GM12878 (cell line): Measurements from ENCODE around the gene TROAP.

Source experiments
- ATF2 ChIP-seq: IDR thresholded peaks from 2 replicates; pipeline ENCODE4 v1.6.1; 2012; ENCODE audit warnings: low read length, inconsistent platforms
- CREM ChIP-seq: IDR thresholded peaks from 2 replicates; pipeline ENCODE4 v1.6.1; 2014; ENCODE audit warnings: antibody characterized with exemption, low read depth
- CTCF ChIP-seq, 3 experiments: IDR thresholded peaks in 2 of 3; conservative IDR thresholded peaks in 1 of 3; 2 replicates each; pipeline ENCODE4 v1.5.1; 2011; ENCODE audit warnings: low read depth in 3 of 3, low read length in 3 of 3, mild to moderate bottlenecking in 3 of 3, control low read depth in 2 of 3, moderate library complexity in 2 of 3, inconsistent platforms in 1 of 3, mixed read lengths in 1 of 3; ENCODE audit not compliant: control insufficient read depth in 2 of 3, insufficient read depth in 1 of 3; ENCODE audit errors: extremely low read depth in 1 of 3
- ESRRA ChIP-seq: IDR thresholded peaks from 2 replicates; pipeline ENCODE4 v1.6.1; 2012; ENCODE audit warnings: mild to moderate bottlenecking, low read length, improper control_type of control experiment
- MYC ChIP-seq: IDR thresholded peaks from 2 replicates; pipeline ENCODE4 v1.6.1; 2011; ENCODE audit warnings: mild to moderate bottlenecking, low read length, moderate library complexity, inconsistent platforms; ENCODE audit not compliant: insufficient read depth, insufficient replicate concordance, insufficient read length, severe bottlenecking
- POLR2AphosphoS5 ChIP-seq: IDR thresholded peaks from 2 replicates; pipeline ENCODE4 v1.6.1; 2011; ENCODE audit warnings: mild to moderate bottlenecking, low read length, inconsistent platforms
- REST ChIP-seq: IDR thresholded peaks from 2 replicates; pipeline ENCODE4 v1.6.1; 2012; ENCODE audit warnings: mild to moderate bottlenecking, low read depth, low read length
- ZBTB11 ChIP-seq: fragments of 450-650 bp; formaldehyde crosslinking; IDR thresholded peaks from 2 replicates; pipeline ENCODE4 v1.5.0; 2022; ENCODE audit warnings: mild to moderate bottlenecking, missing genetic modification characterization
- ZZZ3 ChIP-seq: IDR thresholded peaks from 2 replicates; pipeline ENCODE4 v1.6.1; 2011; ENCODE audit warnings: low read depth; ENCODE audit not compliant: control insufficient read depth, insufficient read length

- TF ChIP-seq ATF2 (no peak), POLR2AphosphoS5 (no peak), ZBTB11 (CRISPR knock-in tag) (no peak), ZZZ3 (no peak), CREM (no peak), CTCF (IDR thresholded peaks at IDR 0.05 in 2 of 3, conservative IDR thresholded peaks at IDR 0.05 in 1 of 3; ENCODE audit: control insufficient read depth in 2 of 3, extremely low read depth in 1 of 3, insufficient read depth in 1 of 3, low read depth in 3 of 3, low read length in 3 of 3) (no peak), ESRRA (no peak), MYC (no peak), REST (no peak)
These were observed 18.9 kb upstream of the TROAP start for GRCh38 chr12:49304161-49304560.
